Duodenal mucosa (tissue), 2 donors: ENCODE results near the gene LRRC8A.
A peak's percentile ranks its signal among the peaks of the same experiment; 100 is the strongest.

Experiments used
- H3K27ac ChIP-seq: one replicate; pipeline ENCODE4 v1.7.0; 2013; ENCODE audit warnings: low read depth, low read length
- H3K27me3 ChIP-seq, 2 donors: one replicate each; pipeline ENCODE4 v1.7.0; 2013; ENCODE audit warnings: low read length in 2 of 2, control low read depth in 1 of 2; ENCODE audit not compliant: insufficient read depth in 2 of 2, control insufficient read depth in 1 of 2
- H3K36me3 ChIP-seq, 2 donors: one replicate each; pipeline ENCODE4 v1.7.0; 2013; ENCODE audit warnings: low read length in 2 of 2, control low read depth in 1 of 2; ENCODE audit not compliant: insufficient read depth in 2 of 2, control insufficient read depth in 1 of 2
- H3K4me1 ChIP-seq, 2 donors: one replicate each; pipeline ENCODE4 v1.7.0; 2013; ENCODE audit warnings: low read length in 2 of 2, control low read depth in 1 of 2; ENCODE audit not compliant: insufficient read depth in 2 of 2, control insufficient read depth in 1 of 2
- H3K4me3 ChIP-seq, 2 donors: one replicate each; pipeline ENCODE4 v1.7.0; 2013; ENCODE audit warnings: low read length in 2 of 2, low read depth in 1 of 2
- H3K9ac ChIP-seq, 2 donors: one replicate each; pipeline ENCODE4 v1.7.0; 2013; ENCODE audit warnings: low read length in 2 of 2, low read depth in 1 of 2
- H3K9me3 ChIP-seq, 2 donors: one replicate each; pipeline ENCODE4 v1.7.0; 2013; ENCODE audit warnings: low read length in 2 of 2, control low read depth in 1 of 2; ENCODE audit not compliant: control insufficient read depth in 1 of 2

Gene LRRC8A

DNA sequence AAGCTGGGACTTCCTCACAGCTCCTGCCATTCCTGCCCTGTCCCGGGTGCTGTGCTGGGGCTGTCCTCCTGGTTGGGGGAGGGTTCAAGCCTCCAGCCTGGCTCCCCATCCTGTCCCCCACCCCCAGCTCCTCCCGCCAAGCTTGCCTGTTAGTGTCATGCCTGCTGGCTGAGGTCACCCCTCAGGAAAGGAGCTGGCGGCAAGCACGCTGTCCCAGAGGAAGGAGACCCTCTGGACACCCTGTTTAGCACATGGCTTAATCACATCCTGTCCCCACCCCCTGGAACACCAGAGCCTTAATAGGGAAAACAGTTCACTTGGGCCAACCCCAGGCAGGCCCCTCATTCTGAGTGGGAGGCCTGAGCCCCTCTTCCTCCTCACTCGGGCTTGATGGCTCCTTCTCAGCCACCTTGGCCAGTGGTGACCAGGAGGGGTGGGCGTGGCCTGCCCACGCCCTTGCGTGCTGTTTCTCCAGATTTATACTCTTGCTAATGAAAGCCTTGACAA is 29.6 kb downstream of the LRRC8A start:
- Histone ChIP-seq H3K4me1 (peaks cover 9 to 14% of the 10 kb centered on the region in 2 donors), H3K4me3 (no peak overlapping the region), H3K36me3 (peaks cover 30 to 54% of the 10 kb centered on the region in 2 donors), H3K9ac (no peak overlapping the region), H3K27me3 (no peaks in the 10 kb centered on the region), H3K27ac (no peak overlapping the region), H3K9me3 (no peaks in the 10 kb centered on the region)

DNA sequence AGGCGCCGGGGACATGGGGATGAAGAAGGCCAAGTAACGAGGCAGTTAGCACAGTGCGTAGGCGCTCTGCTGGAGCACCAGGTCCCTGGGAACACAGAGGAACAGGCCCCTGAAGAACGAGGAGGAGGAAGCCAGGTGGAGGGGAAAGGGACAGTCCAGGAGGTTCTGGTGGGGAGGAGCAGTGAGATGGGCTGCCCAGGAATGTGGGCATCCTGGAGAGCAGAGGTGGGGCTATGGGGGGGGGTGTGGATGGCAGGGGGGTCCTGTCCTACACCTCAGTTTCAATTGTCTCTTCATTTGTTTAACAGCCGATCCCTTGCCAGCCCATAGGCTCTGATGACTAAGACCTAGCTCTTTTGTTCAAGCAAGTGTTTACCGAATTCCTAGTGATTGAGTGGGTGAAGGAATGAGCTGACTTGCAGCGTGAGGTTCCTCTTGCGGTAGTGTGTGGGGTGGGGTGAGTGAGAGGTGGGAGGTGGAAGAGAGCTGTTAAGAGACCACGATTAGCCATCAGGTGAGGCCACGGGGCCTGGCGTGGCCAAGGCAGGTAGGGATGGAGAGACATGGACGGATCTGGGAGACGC is 30.4 kb downstream of the LRRC8A start:
- H3K4me3 ChIP-seq = no peak overlapping the region
- no peaks in the 10 kb centered on the region for H3K9me3 ChIP-seq
- no peak overlapping the region for H3K9ac ChIP-seq
- peaks cover 27 to 53% of the 10 kb centered on the region in 2 donors for H3K36me3 ChIP-seq
- H3K27ac ChIP-seq = peak overlapping the region; percentile 13
- no peaks in the 10 kb centered on the region for H3K27me3 ChIP-seq
- peaks cover 9 to 14% of the 10 kb centered on the region in 2 donors for H3K4me1 ChIP-seq

DNA sequence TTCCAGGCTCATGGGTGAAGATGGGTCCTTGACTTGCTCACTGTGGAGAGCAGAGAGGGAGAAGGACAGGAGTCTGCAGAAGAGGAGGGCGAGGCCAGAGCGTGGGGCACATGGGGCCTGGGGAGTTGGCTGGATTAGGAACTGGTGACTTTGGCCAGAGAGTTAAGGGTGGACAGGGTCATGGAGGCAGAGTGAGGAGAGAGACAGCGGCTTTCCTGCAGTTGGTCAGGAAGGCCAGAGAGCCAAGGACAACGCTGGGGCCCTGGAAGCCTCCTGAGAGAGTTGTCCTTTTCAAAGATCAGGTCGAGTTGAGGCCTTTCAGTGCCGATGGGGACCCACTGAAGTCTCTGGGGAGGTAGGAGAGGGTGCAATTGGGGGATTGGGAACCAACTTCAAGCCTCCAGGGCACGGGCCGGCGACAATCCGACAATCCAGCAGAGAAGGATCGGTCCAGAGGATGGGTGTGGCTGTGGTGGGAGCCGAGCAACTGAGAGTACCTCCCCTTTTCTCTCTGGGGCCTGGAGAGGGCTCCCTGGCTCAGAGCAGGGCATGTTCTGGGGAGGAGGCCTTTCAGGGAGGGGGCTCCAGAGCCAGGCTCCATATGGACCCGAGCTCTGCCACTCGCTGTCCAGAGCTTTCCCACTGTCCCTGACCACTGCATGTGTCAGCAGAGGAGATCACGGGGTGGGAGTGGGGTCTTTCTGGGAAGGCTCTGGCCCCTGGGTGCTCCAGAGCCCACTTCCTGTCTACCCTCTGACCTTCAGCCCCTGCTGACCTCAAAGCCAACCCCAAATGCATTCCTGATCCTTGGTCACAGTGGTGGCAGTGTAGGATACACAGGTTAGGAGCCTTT is 31.3 kb downstream of the LRRC8A start:
- Histone ChIP-seq H3K4me1 (peaks cover 9 to 14% of the 10 kb centered on the region in 2 donors), H3K4me3 (no peak overlapping the region), H3K9me3 (no peaks in the 10 kb centered on the region), H3K9ac (no peak overlapping the region), H3K36me3 (peaks cover 18 to 53% of the 10 kb centered on the region in 2 donors), H3K27ac (no peak overlapping the region), H3K27me3 (no peaks in the 10 kb centered on the region)

DNA sequence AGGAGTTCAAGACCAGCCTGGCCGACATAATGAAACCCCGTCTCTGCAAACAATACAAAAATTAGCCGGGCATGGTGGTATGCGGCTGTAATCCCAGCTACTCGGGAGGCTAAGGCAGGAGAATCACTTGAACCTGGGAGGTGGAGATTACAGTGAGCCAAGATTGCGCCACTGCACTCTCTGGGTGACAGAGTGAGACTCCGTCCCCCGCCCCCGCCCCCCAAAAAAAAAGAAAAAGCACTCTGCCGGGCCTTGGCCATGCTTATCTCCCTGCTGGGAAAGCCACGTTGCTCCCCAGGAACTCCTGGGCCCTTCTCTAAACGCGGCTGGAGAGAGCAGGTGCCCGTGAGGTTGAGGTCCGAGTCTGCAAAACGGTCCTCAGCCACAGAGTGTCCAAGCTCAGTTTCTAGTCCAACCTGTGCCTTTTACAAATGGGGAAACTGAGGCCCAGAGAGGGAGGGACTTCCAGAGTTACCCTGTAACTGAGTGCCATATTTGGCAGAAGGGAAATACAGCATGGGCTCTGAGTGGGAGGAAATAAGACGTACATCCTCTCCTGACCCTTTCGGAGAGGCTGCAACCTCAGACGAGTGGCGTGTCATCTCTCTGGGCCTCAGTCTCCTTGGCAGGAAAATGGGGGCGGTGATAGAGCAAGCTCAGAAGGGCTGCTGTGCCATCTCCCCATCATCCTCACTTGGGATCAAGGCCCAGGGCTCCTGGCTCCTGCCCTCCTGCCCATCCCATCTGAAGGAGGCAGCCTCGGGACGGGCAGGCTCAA is 32.3 kb downstream of the LRRC8A start:
- Histone ChIP-seq H3K27me3 (no peaks in the 10 kb centered on the region), H3K9ac (no peak overlapping the region), H3K36me3 (peaks cover 9 to 47% of the 10 kb centered on the region in 2 donors), H3K27ac (no peak overlapping the region), H3K9me3 (no peaks in the 10 kb centered on the region), H3K4me3 (no peak overlapping the region), H3K4me1 (peaks cover 11 to 19% of the 10 kb centered on the region in 2 donors)

DNA sequence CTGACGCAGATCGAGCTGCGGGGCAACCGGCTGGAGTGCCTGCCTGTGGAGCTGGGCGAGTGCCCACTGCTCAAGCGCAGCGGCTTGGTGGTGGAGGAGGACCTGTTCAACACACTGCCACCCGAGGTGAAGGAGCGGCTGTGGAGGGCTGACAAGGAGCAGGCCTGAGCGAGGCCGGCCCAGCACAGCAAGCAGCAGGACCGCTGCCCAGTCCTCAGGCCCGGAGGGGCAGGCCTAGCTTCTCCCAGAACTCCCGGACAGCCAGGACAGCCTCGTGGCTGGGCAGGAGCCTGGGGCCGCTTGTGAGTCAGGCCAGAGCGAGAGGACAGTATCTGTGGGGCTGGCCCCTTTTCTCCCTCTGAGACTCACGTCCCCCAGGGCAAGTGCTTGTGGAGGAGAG is 34.3 kb downstream of the LRRC8A start:
- Histone ChIP-seq H3K27ac (peak overlapping the region; percentile 10), H3K4me1 (peaks cover 14 to 22% of the 10 kb centered on the region in 2 donors), H3K9me3 (no peaks in the 10 kb centered on the region), H3K9ac (no peak overlapping the region), H3K4me3 (no peak overlapping the region), H3K27me3 (no peaks in the 10 kb centered on the region), H3K36me3 (peaks cover 5 to 31% of the 10 kb centered on the region in 2 donors)

DNA sequence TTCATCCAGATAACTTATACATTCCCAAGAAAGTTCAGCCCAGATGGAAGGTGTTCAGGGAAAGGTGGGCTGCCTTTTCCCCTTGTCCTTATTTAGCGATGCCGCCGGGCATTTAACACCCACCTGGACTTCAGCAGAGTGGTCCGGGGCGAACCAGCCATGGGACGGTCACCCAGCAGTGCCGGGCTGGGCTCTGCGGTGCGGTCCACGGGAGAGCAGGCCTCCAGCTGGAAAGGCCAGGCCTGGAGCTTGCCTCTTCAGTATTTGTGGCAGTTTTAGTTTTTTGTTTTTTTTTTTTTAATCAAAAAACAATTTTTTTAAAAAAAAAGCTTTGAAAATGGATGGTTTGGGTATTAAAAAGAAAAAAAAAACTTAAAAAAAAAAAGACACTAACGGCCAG is 34.8 kb downstream of the LRRC8A start:
- H3K4me1 ChIP-seq = peaks cover 14 to 21% of the 10 kb centered on the region in 2 donors
- H3K9me3 ChIP-seq = no peaks in the 10 kb centered on the region
- peak overlapping the region; percentile 10 for H3K27ac ChIP-seq
- peaks cover 5 to 31% of the 10 kb centered on the region in 2 donors for H3K36me3 ChIP-seq
- H3K4me3 ChIP-seq = no peak overlapping the region
- H3K27me3 ChIP-seq = no peaks in the 10 kb centered on the region
- H3K9ac ChIP-seq = no peak overlapping the region

DNA sequence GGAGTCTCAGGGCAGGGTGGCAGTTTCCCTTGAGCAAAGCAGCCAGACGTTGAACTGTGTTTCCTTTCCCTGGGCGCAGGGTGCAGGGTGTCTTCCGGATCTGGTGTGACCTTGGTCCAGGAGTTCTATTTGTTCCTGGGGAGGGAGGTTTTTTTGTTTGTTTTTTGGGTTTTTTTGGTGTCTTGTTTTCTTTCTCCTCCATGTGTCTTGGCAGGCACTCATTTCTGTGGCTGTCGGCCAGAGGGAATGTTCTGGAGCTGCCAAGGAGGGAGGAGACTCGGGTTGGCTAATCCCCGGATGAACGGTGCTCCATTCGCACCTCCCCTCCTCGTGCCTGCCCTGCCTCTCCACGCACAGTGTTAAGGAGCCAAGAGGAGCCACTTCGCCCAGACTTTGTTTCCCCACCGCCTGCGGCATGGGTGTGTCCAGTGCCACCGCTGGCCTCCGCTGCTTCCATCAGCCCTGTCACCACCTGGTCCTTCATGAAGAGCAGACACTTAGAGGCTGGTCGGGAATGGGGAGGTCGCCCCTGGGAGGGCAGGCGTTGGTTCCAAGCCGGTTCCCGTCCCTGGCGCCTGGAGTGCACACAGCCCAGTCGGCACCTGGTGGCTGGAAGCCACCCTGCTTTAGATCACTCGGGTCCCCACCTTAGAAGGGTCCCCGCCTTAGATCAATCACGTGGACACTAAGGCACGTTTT is 35.4 kb downstream of the LRRC8A start:
- Histone ChIP-seq H3K4me3 (no peak overlapping the region), H3K9me3 (no peaks in the 10 kb centered on the region), H3K27ac (no peak overlapping the region), H3K4me1 (peaks cover 17 to 22% of the 10 kb centered on the region in 2 donors), H3K27me3 (no peaks in the 10 kb centered on the region), H3K36me3 (peaks cover 5 to 31% of the 10 kb centered on the region in 2 donors), H3K9ac (no peak overlapping the region)

DNA sequence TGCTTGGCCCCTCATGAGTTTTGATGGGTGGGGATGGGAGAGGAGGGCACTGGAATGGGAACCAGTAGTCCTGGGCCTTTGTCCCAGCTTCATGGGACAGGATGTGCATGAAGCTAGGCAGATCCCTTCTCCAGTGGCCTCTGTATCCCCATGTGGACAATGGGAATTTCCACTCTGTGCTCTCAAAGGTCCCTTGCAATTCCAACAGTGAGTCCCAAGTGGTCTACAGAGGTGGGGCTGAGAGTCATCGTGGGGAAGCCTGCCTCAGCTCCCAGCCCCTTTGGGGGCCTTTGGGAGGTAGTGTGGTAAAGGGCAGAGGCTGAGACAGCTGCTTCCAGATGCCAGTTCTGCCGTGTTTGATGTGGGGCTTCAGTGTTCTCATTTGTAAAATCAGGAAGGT is 37.0 kb downstream of the LRRC8A start:
- Histone ChIP-seq H3K36me3 (peaks cover 5 to 31% of the 10 kb centered on the region in 2 donors), H3K4me3 (no peak overlapping the region), H3K27ac (no peak overlapping the region), H3K4me1 (peaks cover 8 to 22% of the 10 kb centered on the region in 2 donors), H3K9me3 (no peaks in the 10 kb centered on the region), H3K9ac (no peak overlapping the region), H3K27me3 (no peaks in the 10 kb centered on the region)

DNA sequence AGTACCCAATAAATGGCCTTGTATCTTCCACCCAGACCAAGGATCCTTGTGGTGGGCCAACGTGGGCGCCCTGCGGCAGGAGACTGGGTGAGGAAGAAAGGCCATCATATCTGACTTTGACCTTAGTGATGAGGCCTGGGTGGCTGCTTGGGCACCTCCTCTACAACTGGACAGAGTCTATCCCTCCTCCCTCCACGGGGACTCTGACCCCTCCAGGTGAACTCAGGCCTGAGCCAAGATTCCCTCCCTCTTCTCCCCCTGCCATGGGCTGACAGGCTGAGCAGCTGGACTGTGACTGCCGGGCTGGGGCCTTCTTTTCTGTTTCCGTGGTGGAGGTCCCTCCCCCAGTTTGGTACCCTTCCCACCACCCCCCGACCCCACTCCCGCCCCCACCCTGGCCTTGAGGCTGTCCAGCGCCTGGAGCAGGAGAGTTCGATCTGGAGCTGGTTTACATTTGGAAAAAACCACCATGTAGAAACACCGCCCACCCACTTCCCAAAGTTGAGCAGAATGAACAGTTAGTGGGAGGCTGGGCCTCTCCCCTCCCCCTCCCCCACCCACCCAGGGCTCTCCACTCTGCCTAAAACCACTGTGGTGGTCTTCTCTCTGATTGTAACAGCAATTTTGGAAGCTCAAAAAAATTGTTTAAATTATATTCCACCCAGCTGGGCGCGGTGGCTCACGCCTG is 37.6 kb downstream of the LRRC8A start:
- peaks cover 8 to 22% of the 10 kb centered on the region in 2 donors for H3K4me1 ChIP-seq

More for the DNA sequence above, 37.6 kb downstream of the LRRC8A start:
- Histone ChIP-seq H3K4me3 (no peak overlapping the region), H3K9me3 (no peaks in the 10 kb centered on the region), H3K27me3 (no peaks in the 10 kb centered on the region), H3K27ac (no peak overlapping the region), H3K36me3 (peaks cover under 1 to 29% of the 10 kb centered on the region in 2 donors), H3K9ac (no peak overlapping the region)
